ENCODE data around the gene MAP2. TPM values are rescaled to one million over a fixed set of nuclear protein-coding genes. Genes with fewer than 3 reads are reported as not detected.

The MAP2 gene
- total and polyA plus RNA-seq, 4 experiments from 2014 or later, result 0.20 to 0.47 (median 0.41) TPM; not detected in 1

GRCh38 chr2:209671020-209671680, 247.3 kb downstream of the MAP2 start:
- Histone ChIP-seq H3K4me3 (ENCODE audit: low read length in 2 of 2) (no peak overlapping the region), H3K4me1 (ENCODE audit: insufficient read depth, low read length) (no peaks in the 10 kb centered on the region), H3K36me3 (ENCODE audit: insufficient read depth, low read length) (no peaks in the 10 kb centered on the region), H3K9me3 (ENCODE audit: control insufficient read depth in 1 of 2, low read length in 2 of 2) (no peaks in the 10 kb centered on the region), H3K27ac (ENCODE audit: low read depth, low read length) (no peak overlapping the region), H3K27me3 (ENCODE audit: insufficient read depth, low read length) (no peaks in the 10 kb centered on the region)
- no peak for DNase-seq
- ChIA-PET CTCF (ENCODE audit: partially characterized antibody) (no interaction called here), POLR2A (ENCODE audit: partially characterized antibody) (no interaction called here)
- no peaks in the 10 kb centered on the region for H3K27me3 Mint-ChIP-seq
- no peaks in the 10 kb centered on the region for H3K36me3 Mint-ChIP-seq
- peaks cover 0 to 3% (median 0%) of the 10 kb centered on the region in 8 donors for H3K9me3 Mint-ChIP-seq
- no peak overlapping the region for H3K4me3 Mint-ChIP-seq
- intact Hi-C loops (cut with micrococcal nuclease), result no loop called here
- no peak overlapping the region for H3K27ac Mint-ChIP-seq
- no peaks in the 10 kb centered on the region for H3K4me1 Mint-ChIP-seq

GRCh38 chr2:209673811-209674210, 250.0 kb downstream of the MAP2 start:
- no peaks in the 10 kb centered on the region for H3K4me1 ChIP-seq (ENCODE audit: insufficient read depth, low read length)
- POLR2A ChIA-PET (ENCODE audit: partially characterized antibody), result no interaction called here
- no peaks in the 10 kb centered on the region for H3K36me3 ChIP-seq (ENCODE audit: insufficient read depth, low read length)
- no peaks in the 10 kb centered on the region for H3K27me3 ChIP-seq (ENCODE audit: insufficient read depth, low read length)
- Mint-ChIP-seq H3K27me3 (no peaks in the 10 kb centered on the region), H3K36me3 (no peaks in the 10 kb centered on the region), H3K9me3 (no peaks in the 10 kb centered on the region), H3K4me1 (no peaks in the 10 kb centered on the region), H3K27ac (no peak overlapping the region), H3K4me3 (no peak overlapping the region)
- DNase-seq, result no peak
- H3K4me3 ChIP-seq (ENCODE audit: low read length in 2 of 2), result no peak overlapping the region
- CTCF ChIA-PET (ENCODE audit: partially characterized antibody), result no interaction called here
- intact Hi-C loops (cut with micrococcal nuclease), result no loop called here
- no peak overlapping the region for H3K27ac ChIP-seq (ENCODE audit: low read depth, low read length)
- H3K9me3 ChIP-seq (ENCODE audit: control insufficient read depth in 1 of 2, low read length in 2 of 2), result no peaks in the 10 kb centered on the region

DNA sequence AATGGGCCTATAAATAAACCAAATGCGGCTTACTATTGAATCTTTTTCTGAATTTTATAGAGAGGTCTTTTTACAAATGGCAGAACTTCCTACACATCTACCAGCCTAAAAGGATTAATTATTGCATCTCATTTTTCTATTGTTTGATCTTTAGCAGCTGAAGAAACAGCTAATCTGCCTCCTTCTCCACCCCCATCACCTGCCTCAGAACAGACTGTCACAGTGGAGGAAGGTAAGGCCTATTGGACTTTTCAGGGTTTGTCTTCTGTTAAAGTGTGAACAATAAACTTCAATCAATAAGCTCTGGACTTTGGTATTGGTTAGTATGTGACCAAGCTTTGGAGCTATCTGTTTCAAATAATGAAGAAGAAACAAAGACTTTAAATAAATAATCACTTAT, 256.7 kb downstream of the MAP2 start:
- CTCF ChIA-PET (ENCODE audit: partially characterized antibody), result no interaction called here
- Mint-ChIP-seq H3K9me3 (no peaks in the 10 kb centered on the region), H3K4me1 (no peaks in the 10 kb centered on the region), H3K4me3 (no peak overlapping the region), H3K27ac (no peak overlapping the region), H3K36me3 (no peaks in the 10 kb centered on the region), H3K27me3 (no peaks in the 10 kb centered on the region)
- Histone ChIP-seq H3K27me3 (ENCODE audit: insufficient read depth, low read length) (no peaks in the 10 kb centered on the region), H3K4me1 (ENCODE audit: insufficient read depth, low read length) (no peaks in the 10 kb centered on the region), H3K27ac (ENCODE audit: low read depth, low read length) (no peak overlapping the region), H3K4me3 (ENCODE audit: low read length in 2 of 2) (no peak overlapping the region), H3K36me3 (ENCODE audit: insufficient read depth, low read length) (no peaks in the 10 kb centered on the region), H3K9me3 (ENCODE audit: control insufficient read depth in 1 of 2, low read length in 2 of 2) (no peaks in the 10 kb centered on the region)
- intact Hi-C loops (cut with micrococcal nuclease), result no loop called here
- no peak for DNase-seq
- POLR2A ChIA-PET (ENCODE audit: partially characterized antibody), result no interaction called here

- no peaks in the 10 kb centered on the region for H3K36me3 Mint-ChIP-seq
- ChIA-PET CTCF (ENCODE audit: partially characterized antibody) (no interaction called here), POLR2A (ENCODE audit: partially characterized antibody) (no interaction called here)
- no peaks in the 10 kb centered on the region for H3K27me3 Mint-ChIP-seq
- no peaks in the 10 kb centered on the region for H3K4me1 ChIP-seq (ENCODE audit: insufficient read depth, low read length)
- H3K27me3 ChIP-seq (ENCODE audit: insufficient read depth, low read length), result no peaks in the 10 kb centered on the region
- H3K4me1 Mint-ChIP-seq, result no peaks in the 10 kb centered on the region
- no peaks in the 10 kb centered on the region for H3K9me3 ChIP-seq (ENCODE audit: control insufficient read depth in 1 of 2, low read length in 2 of 2)
- no peak for DNase-seq
- no peaks in the 10 kb centered on the region for H3K36me3 ChIP-seq (ENCODE audit: insufficient read depth, low read length)
- no peak overlapping the region for H3K4me3 Mint-ChIP-seq
- H3K4me3 ChIP-seq (ENCODE audit: low read length in 2 of 2), result no peak overlapping the region
- intact Hi-C loops (cut with micrococcal nuclease), result no loop called here
- no peak overlapping the region for H3K27ac Mint-ChIP-seq
- no peak overlapping the region for H3K27ac ChIP-seq (ENCODE audit: low read depth, low read length)
- no peaks in the 10 kb centered on the region for H3K9me3 Mint-ChIP-seq
Observed at GRCh38 chr2:209681201-209681735, 257.4 kb downstream of the MAP2 start.

GRCh38 chr2:209682646-209683045, 258.8 kb downstream of the MAP2 start:
- Mint-ChIP-seq H3K9me3 (peaks cover 0 to 2% (median 0%) of the 10 kb centered on the region in 8 donors), H3K27me3 (no peaks in the 10 kb centered on the region), H3K4me1 (no peaks in the 10 kb centered on the region), H3K4me3 (no peak overlapping the region), H3K27ac (no peak overlapping the region), H3K36me3 (no peaks in the 10 kb centered on the region)
- no peak overlapping the region for H3K27ac ChIP-seq (ENCODE audit: low read depth, low read length)
- POLR2A ChIA-PET (ENCODE audit: partially characterized antibody), result no interaction called here
- DNase-seq, result no peak
- H3K36me3 ChIP-seq (ENCODE audit: insufficient read depth, low read length), result no peaks in the 10 kb centered on the region
- H3K4me1 ChIP-seq (ENCODE audit: insufficient read depth, low read length), result no peaks in the 10 kb centered on the region
- intact Hi-C loops (cut with micrococcal nuclease), result no loop called here
- no peak overlapping the region for H3K4me3 ChIP-seq (ENCODE audit: low read length in 2 of 2)
- no peaks in the 10 kb centered on the region for H3K27me3 ChIP-seq (ENCODE audit: insufficient read depth, low read length)
- H3K9me3 ChIP-seq (ENCODE audit: control insufficient read depth in 1 of 2, low read length in 2 of 2), result no peaks in the 10 kb centered on the region
- CTCF ChIA-PET (ENCODE audit: partially characterized antibody), result no interaction called here

- intact Hi-C loops (cut with micrococcal nuclease), result no loop called here
- Histone ChIP-seq H3K9me3 (ENCODE audit: control insufficient read depth in 1 of 2, low read length in 2 of 2) (no peaks in the 10 kb centered on the region), H3K27me3 (ENCODE audit: insufficient read depth, low read length) (no peaks in the 10 kb centered on the region), H3K27ac (ENCODE audit: low read depth, low read length) (no peak overlapping the region), H3K4me3 (ENCODE audit: low read length in 2 of 2) (no peak overlapping the region), H3K4me1 (ENCODE audit: insufficient read depth, low read length) (no peaks in the 10 kb centered on the region), H3K36me3 (ENCODE audit: insufficient read depth, low read length) (no peaks in the 10 kb centered on the region)
- no peak overlapping the region for H3K4me3 Mint-ChIP-seq
- H3K9me3 Mint-ChIP-seq, result peaks cover 0 to 2% (median 0%) of the 10 kb centered on the region in 8 donors
- no peaks in the 10 kb centered on the region for H3K4me1 Mint-ChIP-seq
- no peak overlapping the region for H3K27ac Mint-ChIP-seq
- CTCF ChIA-PET (ENCODE audit: partially characterized antibody), result no interaction called here
- no peaks in the 10 kb centered on the region for H3K27me3 Mint-ChIP-seq
- no peak for DNase-seq
- POLR2A ChIA-PET (ENCODE audit: partially characterized antibody), result no interaction called here
- no peaks in the 10 kb centered on the region for H3K36me3 Mint-ChIP-seq
Observed at GRCh38 chr2:209685340-209685739, 261.5 kb downstream of the MAP2 start.

DNA sequence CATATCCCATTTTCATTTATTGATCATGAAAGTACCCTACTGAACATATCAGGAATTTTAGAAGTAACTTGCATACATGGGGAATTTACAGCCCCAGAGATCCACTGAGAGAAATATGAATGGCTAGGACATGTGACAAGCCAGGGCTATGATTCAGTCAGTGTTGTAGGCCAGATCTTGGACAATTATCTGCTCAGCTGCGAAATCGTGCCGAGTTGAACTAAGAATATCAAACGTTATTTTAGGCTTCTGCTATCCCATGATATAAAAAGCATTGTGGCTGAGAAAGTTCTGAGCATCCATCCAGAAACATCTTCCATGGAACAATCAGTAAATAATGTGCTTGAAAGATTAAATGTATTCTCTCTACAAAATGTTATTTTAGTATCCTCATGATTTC, 262.1 kb downstream of the MAP2 start:
- Histone ChIP-seq H3K27me3 (ENCODE audit: insufficient read depth, low read length) (no peaks in the 10 kb centered on the region), H3K4me1 (ENCODE audit: insufficient read depth, low read length) (no peaks in the 10 kb centered on the region), H3K4me3 (ENCODE audit: low read length in 2 of 2) (no peak overlapping the region), H3K9me3 (ENCODE audit: control insufficient read depth in 1 of 2, low read length in 2 of 2) (no peaks in the 10 kb centered on the region), H3K36me3 (ENCODE audit: insufficient read depth, low read length) (no peaks in the 10 kb centered on the region), H3K27ac (ENCODE audit: low read depth, low read length) (no peak overlapping the region)
- H3K27me3 Mint-ChIP-seq, result no peaks in the 10 kb centered on the region
- peaks cover 0 to 2% (median 0%) of the 10 kb centered on the region in 8 donors for H3K9me3 Mint-ChIP-seq
- CTCF ChIA-PET (ENCODE audit: partially characterized antibody), result no interaction called here
- DNase-seq, result no peak
- H3K27ac Mint-ChIP-seq, result no peak overlapping the region
- no peak overlapping the region for H3K4me3 Mint-ChIP-seq
- intact Hi-C loops (cut with micrococcal nuclease), result no loop called here
- no peaks in the 10 kb centered on the region for H3K36me3 Mint-ChIP-seq
- POLR2A ChIA-PET (ENCODE audit: partially characterized antibody), result no interaction called here
- no peaks in the 10 kb centered on the region for H3K4me1 Mint-ChIP-seq

DNA sequence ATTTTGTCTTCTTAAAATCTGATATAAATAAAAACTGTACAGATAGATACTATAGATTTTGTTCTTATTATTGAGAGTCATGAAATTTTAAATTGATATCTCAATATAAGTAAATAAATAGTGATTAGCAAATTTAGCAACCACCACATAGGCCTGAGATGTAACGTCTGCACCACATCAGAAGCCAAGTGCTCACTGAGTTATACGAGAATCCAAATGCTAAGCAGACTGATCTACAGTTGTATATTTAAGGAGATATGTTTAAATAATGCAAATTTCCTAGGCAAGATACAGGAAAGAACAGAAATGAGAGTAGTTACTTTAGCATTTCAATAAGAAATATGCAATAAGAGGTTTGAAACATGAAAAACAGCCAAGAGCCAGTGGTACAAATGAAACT, 262.6 kb downstream of the MAP2 start:
- no peaks in the 10 kb centered on the region for H3K4me1 Mint-ChIP-seq
- Histone ChIP-seq H3K27me3 (ENCODE audit: insufficient read depth, low read length) (no peaks in the 10 kb centered on the region), H3K4me3 (ENCODE audit: low read length in 2 of 2) (no peak overlapping the region), H3K9me3 (ENCODE audit: control insufficient read depth in 1 of 2, low read length in 2 of 2) (no peaks in the 10 kb centered on the region), H3K27ac (ENCODE audit: low read depth, low read length) (no peak overlapping the region), H3K4me1 (ENCODE audit: insufficient read depth, low read length) (no peaks in the 10 kb centered on the region), H3K36me3 (ENCODE audit: insufficient read depth, low read length) (no peaks in the 10 kb centered on the region)
- no peak overlapping the region for H3K27ac Mint-ChIP-seq
- peaks cover 0 to 2% (median 0%) of the 10 kb centered on the region in 8 donors for H3K9me3 Mint-ChIP-seq
- intact Hi-C loops (cut with micrococcal nuclease), result no loop called here
- DNase-seq, result no peak
- ChIA-PET POLR2A (ENCODE audit: partially characterized antibody) (no interaction called here), CTCF (ENCODE audit: partially characterized antibody) (no interaction called here)
- H3K27me3 Mint-ChIP-seq, result no peaks in the 10 kb centered on the region
- H3K36me3 Mint-ChIP-seq, result no peaks in the 10 kb centered on the region
- H3K4me3 Mint-ChIP-seq, result no peak overlapping the region

Measured in CD4-positive, alpha-beta memory T cell (primary cell).